ENCODE measurements around the gene SOX15.
"Not testable (repeated sequence)": the region's sequence is repeated elsewhere in the genome, so short reads cannot be mapped to it uniquely, and the experiment has no call there.

The SOX15 gene

GRCh38 chr17:7589891-7590691 is at the start of gene SOX15:
SOX15 (minus strand) TSS chr17:7590094; CDS start chr17:7589676, 418 bp downstream.
- DNase-seq (ENCODE audit: low read depth): no peak

GRCh38 chr17:7636163-7636562 is 46.3 kb upstream of the SOX15 start:
- DNase-seq (ENCODE audit: low read depth): no peak

- no peak for DNase-seq (ENCODE audit: low read depth)
These were observed 44.5 kb upstream of the SOX15 start for GRCh38 chr17:7634384-7634783.

DNA sequence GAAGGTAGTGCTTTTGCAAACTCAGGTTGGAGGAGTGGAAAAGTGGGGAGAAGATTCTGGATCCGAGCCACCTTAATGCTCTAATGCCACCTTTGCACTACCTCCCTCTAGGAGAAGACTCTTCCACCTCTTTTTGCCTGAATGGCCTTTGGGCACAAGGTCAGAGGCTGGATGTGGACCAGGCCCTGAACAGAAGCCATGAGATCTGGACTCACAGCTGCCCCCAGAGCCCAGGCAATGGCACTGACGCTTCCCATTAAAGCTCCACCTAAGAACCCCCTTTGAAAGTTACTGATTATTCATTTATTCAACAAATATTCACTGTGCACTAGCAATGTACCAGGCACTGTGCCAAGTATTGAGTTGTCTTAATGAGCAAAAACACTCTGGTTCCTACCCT is 43.2 kb upstream of the SOX15 start:
- no peak for DNase-seq (ENCODE audit: low read depth)

GRCh38 chr17:7632492-7632894 is 42.6 kb upstream of the SOX15 start:
- DNase-seq (ENCODE audit: low read depth): no peak

DNA sequence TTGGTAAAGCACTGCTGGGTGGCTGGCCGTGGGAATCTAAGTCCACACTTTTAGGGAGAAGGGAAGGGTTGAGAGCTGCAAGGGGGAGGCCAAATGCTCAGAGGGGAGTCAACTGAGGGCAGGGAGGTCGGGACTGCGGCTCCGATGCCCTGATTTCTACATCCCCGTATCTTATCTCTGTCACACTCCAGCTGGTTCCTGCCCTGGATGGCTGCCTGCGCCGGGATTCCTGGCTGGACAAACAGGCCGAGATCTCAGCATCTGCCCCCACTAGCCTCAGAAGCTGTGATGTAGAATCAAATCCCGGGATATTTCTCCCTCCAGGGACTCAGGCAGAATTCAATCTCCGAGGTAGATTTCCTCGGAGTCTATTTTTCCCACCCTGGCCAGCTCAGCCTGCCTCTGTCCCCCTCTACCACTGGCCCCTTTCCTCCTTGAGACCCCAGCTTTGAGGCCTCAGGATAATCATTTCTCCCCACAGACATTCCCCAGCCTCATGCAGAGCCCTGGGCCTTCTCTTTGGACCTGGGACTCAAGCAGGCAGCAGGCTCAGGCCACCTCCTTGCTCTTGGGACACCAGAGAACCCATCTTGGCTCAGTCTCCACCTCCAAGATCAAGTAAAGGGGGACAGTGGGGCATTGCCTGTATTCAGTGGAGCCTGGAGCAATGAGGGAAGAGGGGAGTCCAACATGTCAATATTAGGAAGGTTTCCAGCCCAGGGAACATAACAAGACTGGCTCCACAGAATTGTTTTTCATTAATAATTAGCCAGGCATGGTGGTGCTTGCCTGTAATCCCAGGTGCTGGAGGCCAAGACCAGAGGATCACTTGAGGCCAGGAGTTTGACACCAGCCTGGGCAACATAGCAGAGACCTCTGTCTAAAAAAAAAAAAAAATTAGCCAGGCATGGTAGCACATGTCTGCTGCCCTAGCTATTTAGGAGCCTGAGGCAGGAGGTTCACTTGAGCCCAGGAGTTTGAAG is 41.8 kb upstream of the SOX15 start:
- no peak for DNase-seq (ENCODE audit: low read depth)

DNA sequence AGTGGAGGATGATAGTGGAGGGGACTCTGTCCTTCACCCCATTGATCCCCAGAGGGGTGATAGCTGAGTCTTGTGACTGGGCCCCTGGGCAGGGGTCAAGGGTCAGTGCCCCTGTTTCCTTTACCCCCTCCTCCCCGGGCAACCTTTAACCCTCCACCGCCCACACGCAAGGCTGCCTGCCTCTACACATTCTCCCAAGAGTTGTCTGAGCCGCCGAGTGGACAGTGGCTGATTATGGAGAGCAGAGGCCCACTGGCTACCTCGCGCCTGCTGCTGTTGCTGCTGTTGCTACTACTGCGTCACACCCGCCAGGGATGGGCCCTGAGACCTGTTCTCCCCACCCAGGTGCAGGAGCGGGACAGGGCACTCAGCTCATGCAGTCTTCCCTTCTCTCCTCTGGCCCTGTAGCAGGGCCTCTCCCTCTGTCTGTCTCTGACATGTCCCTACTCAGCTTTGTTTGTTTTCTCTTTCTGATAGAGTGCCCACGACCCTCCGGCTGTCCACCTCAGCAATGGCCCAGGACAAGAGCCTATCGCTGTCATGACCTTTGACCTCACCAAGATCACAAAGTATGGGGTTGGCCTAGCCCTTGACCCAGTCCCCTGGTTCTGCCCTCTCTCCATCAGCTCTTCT is 40.2 kb upstream of the SOX15 start, which contains the start of gene SHBG:
TSS of gene SHBG (plus strand) at position 197 of the 633 bp plus-strand sequence. CDS start at position 235, 38 bp downstream.
- DNase-seq (ENCODE audit: low read depth): no peak

DNA sequence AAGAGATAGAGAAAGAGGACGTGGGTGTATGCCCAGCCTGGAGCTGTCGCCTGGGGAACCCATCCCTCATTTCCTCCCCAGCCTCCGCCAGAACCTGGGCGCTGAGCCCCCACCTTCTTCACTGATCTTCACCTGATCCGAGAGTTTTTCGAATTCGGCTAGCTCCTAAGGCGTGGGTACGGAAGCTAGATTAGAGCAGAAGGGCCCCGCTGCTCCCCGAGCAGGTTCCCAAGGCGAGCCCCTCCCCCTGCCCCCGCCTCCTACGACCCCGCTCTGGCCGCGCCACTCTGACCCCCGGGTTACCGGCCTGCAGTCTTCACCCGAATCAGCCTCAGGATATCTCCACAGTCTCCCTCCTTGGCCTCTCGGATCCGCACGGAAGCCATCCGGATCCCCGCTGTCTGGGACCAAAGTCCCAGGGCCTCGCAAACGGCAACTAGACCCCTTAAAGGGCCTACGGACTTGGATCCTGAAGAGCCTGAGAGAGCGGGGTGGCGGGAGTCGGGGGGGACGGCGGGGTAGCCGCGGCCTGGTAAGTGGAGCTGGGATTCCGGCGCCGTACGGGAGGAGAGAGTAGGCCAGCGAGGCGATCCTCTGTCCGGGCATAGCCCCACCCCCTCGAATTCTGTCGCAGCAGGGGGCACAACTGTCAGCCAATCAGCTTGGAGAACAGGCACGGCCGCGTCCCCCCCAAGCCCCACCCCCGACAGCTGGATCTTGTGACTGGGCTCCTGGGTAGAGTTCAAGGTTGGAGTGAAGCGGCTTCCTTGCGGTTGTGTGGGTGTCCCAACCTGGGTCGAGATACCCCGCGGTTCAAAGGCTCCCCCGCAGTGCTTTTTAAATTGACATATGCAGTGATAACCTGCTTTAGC is 37.6 kb upstream of the SOX15 start, which contains the start of gene SAT2:
TSS of gene SAT2 (minus strand) at position 572 of the 872 bp plus-strand sequence. CDS start at position 386, 186 bp downstream.
- peak; percentile 72 for DNase-seq (ENCODE audit: low read depth)

- DNase-seq (ENCODE audit: low read depth): no peak
These were observed 37.0 kb upstream of the SOX15 start for GRCh38 chr17:7626956-7627249.

DNA sequence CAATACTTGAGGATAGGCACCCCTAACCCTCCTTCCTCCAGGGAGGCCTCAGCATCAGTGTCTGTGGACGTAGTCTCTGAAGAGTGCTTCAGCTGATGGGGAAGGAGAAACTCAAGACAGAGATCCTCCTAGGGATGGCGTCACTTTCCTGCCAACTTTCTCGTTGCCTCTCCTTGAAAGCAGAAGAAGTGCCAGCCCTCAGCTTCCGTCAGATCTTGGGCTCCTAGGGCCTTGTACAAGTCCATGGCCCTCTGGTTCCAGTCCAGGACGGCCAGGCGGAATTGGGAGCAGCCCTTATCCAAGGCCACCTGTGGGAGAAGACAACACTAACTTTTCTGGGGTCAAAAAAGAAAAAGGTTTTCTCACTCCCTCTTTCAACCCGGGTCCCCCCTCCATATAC is 36.4 kb upstream of the SOX15 start:
- DNase-seq (ENCODE audit: low read depth): no peak

GRCh38 chr17:7625749-7626148 is 35.9 kb upstream of the SOX15 start:
- DNase-seq (ENCODE audit: low read depth): not testable (repeated sequence)

- DNase-seq (ENCODE audit: low read depth): no peak
These were observed 33.8 kb upstream of the SOX15 start for GRCh38 chr17:7623661-7624060.

DNA sequence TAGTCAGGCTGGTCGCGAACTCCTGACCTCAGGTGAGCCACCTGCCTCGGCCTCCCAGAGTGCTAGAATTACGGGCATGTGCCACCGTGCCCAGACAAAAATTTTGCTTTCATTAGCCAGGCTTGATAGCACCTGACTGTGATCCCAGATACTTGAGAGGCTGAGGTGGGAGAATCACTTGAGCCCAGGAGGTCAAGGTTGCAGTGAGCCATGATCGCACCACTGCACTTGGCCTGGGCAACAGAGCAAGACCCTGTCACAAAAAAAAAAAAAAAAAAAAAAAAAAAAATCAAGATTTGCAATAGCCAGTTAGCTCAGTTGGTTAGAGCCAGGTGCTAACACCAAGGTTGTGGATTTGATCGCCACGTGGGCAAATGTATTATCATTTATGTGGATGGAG is 30.9 kb upstream of the SOX15 start:
- no peak for DNase-seq (ENCODE audit: low read depth)

DNA sequence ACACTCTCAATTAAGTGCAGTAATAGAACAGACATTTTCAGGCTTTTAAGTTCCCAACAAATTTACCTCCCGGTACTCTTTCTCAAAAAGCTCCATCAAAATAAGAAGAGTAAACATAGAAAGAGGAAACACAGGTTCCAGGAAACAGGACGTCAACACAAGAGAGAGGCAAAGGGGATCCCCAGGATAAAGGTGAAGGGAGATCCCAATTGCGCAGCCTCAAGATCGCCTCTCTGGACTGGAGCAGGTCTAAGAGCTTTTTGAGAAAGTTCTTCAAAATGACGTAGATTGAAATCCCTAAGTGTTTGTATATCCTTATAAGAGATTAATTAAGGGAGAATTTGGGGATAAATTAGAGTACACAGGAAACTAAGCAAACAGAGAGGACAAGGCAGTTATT is 28.7 kb upstream of the SOX15 start:
- no peak for DNase-seq (ENCODE audit: low read depth)

DNA sequence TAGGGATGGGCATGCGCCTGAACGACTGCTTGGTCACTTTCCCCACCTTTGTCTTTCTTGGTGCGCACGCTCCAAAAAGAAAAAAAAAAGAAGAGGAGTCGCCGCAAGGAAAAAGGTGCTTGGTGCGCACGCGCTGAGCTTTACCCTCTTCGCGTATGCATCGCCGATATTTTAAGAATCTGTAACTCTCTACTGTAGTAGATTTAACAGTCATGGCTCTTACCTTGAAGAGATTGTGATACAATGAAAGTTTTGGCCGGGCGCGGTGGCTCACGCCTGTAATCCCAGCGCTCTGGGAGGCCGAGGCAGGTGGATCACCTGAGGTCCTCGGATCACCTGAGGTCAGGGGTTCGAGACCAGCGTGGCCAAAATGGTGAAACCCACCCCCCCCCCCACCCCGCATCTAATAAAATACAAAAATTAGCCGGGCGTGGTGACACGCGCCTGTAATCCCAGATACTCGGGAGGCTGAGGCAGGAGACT is 25.4 kb upstream of the SOX15 start:
- no peak for DNase-seq (ENCODE audit: low read depth)

DNA sequence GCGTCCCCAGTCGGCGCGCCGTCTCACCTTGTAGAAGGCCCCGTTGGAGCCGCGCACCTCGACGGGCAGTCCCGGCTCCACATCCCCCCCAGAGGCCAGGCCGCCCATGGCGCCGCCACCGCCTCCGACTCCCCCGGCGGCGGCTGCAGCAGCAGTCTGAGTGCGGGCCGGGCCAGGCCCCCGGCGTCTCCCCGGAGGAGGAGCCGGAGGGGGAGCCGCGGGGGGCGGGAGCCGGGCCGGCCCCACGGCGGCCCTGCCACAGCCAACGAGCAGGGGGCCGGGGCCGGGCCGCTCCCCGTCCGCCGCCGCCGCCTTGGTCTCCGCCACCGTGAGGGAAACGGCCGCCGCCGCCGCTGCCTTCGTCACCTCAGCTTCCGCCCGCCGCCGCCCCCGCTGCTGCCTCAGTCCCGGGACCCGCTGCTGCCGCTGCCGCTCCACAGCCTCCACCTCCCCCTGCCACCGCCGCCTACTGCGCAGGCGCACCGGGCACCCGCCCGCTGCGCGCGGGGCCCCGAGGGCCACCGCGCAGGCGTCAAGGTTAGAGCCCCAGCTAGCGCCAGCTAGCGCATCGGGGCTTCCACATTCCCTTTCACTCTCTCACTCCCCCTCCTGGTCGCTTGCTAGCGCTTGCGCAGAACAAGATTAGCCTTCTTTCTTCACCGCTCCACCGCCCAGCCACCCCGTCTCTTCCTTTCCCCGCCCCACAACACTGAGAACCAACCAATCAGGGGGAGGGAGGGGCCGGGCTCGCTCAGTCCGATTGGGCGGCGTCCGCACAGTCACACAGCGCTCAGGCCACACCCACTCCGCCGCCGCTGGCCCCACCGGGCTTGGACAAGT is 24.8 kb upstream of the SOX15 start, which contains the start of gene FXR2:
TSS of gene FXR2 (minus strand) at position 473 of the 840 bp plus-strand sequence. CDS start at position 108, 365 bp downstream.
- DNase-seq (ENCODE audit: low read depth): peak; percentile 97

DNA sequence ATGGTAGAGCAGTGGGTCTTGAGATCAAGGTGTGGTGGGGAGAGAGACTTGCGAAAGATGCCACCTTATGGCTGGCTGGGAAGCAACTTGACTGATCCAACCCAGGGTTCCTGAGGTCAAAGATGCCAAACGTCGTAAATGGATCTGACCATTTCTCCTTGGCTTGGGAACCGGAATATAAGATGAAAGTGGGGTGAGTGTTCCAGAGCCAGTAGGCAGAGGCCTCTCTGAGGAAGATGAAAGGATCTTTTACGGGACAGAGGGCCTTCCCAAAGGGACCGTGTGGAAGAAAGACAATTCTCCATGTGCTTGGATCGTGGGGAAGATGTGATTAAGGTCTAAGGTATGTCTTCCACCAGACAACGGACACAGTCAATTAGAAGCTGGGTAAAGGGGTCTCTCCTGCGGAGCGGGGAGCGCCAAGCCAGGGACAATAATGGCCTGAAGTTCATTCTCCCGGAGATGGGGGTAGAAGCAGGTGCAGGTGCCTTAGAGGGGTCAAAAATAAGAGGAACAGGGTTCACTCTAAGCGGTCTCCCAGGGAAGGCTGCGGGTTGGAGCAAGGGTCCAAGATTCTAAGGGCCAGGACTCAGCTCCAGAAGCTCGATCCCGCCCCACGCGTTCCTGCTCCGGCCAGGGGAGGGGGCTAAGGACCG is 24.0 kb upstream of the SOX15 start:
- DNase-seq (ENCODE audit: low read depth): no peak

DNA sequence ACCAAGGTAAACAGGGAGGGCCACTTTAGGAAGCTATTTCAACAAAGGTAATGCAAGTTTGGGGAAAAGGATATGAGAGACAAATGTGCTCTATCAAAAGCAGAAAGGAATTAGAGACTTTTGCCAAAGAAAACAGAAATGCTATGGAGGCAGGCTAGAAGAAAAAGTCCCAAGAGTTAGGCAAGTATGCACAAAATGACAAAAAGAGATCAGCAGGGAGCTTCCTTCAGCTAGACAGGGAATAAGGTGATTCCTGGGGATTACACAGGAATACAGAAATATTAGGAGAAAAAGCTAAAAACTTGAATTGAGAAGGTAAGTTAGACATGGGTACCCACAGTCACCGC is 22.4 kb upstream of the SOX15 start:
- no peak for DNase-seq (ENCODE audit: low read depth)

DNA sequence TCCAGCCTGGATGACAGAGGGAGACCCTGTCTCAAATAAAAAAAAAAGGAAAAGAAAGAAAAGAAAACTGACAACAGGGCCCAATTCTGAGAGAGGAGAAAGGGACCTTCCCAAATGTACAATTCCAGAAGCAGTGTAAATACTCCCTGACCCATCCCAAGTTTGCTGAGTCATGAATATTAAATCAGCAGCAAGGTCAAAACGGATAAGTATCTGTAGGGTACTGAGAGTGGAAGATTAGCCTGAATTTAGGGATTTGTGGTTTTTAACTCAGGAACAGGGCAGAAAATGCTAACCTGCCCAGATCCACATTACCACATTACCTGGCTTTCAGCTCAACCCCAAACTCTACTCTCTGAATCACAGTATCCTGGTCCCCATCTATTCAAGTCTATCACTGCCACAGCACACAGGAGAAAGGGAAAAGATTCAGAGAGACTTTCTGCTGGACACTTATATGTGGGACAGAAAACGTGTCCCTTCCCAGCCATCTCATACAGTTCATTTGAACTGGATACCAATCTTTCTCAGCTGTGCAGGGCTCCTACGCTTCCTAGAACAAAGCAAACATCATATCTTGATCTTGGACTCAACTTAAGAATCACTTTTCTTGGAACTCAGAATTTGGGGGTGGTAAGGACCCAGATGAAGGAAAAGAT is 21.9 kb upstream of the SOX15 start:
- DNase-seq (ENCODE audit: low read depth): no peak
